Caco-2 (cell line): ENCODE data around the gene ACTG1. TPM values are rescaled to one million over a fixed set of nuclear protein-coding genes. Genes with fewer than 3 reads are reported as not detected.

Experiments
- BruUV-seq: library from RNA; stranded (reverse); fragments of 400-500 nt; replicated peaks from 2 replicates; lab custom pipeline; 2021; lab: Mats Ljungman, UMichigan
- CTCF ChIA-PET: fragments of 300-600 bp; sonication (Branson Sonifier 250); formaldehyde crosslinking; loops from one replicate; lab custom pipeline; 2022; ENCODE audit warnings: antibody characterized with exemption; lab: Charles Lee
- POLR2A ChIA-PET: fragments of 300-600 bp; sonication (Branson Sonifier 250); formaldehyde crosslinking; loops from one replicate; lab custom pipeline; 2022; ENCODE audit warnings: antibody characterized with exemption; lab: Charles Lee
- DNase-seq, 2 experiments: peaks; one replicate each; pipeline versions ENCODE4 v3.0.0 to v3.0.0-alpha.2; 2020 to 2022
- H3K27me3 ChIP-seq: replicated peaks from 2 replicates; pipeline ENCODE4 v1.6.0; 2011; ENCODE audit warnings: low read length; ENCODE audit not compliant: control insufficient read depth, insufficient read depth
- H3K36me3 ChIP-seq: 2 replicates; pipeline ENCODE4 v1.5.1; 2011; ENCODE audit warnings: low read length; ENCODE audit not compliant: control insufficient read depth, insufficient read depth
- H3K4me1 ChIP-seq: fragments of 250-450 bp; sonication (Bioruptor Pico); 2 replicates; pipeline ENCODE4 v1.5.1; 2020; ENCODE audit warnings: mild to moderate bottlenecking
- H3K4me3 ChIP-seq: 2 replicates; pipeline ENCODE4 v1.5.1; 2011; ENCODE audit warnings: low read depth, mild to moderate bottlenecking, control low read depth, low read length
- H3K9me3 ChIP-seq: fragments of 250-450 bp; sonication (Bioruptor Pico); 2 replicates; pipeline ENCODE4 v1.5.1; 2020; ENCODE audit warnings: mild to moderate bottlenecking, moderate library complexity
- H3K27ac Mint-ChIP-seq: one replicate; pipeline ENCODE4 v1.8.0; 2022; ENCODE audit warnings: mixed read lengths; ENCODE audit not compliant: unreplicated experiment
- H3K27me3 Mint-ChIP-seq: one replicate; pipeline ENCODE4 v1.8.0; 2022; ENCODE audit warnings: mixed read lengths; ENCODE audit not compliant: insufficient read depth, unreplicated experiment
- H3K36me3 Mint-ChIP-seq: one replicate; pipeline ENCODE4 v1.8.0; 2022; ENCODE audit warnings: mild to moderate bottlenecking, mixed read lengths; ENCODE audit not compliant: insufficient read depth, unreplicated experiment
- H3K4me1 Mint-ChIP-seq: one replicate; pipeline ENCODE4 v1.8.0; 2022; ENCODE audit warnings: low read depth, mixed read lengths; ENCODE audit not compliant: unreplicated experiment
- H3K4me3 Mint-ChIP-seq: one replicate; pipeline ENCODE4 v1.8.0; 2022; ENCODE audit warnings: mild to moderate bottlenecking, moderate library complexity, mixed read lengths; ENCODE audit not compliant: unreplicated experiment
- H3K9me3 Mint-ChIP-seq: one replicate; pipeline ENCODE4 v1.8.0; 2022; ENCODE audit warnings: mixed read lengths; ENCODE audit not compliant: unreplicated experiment
- intact Hi-C: fragments of 100-400 bp; cut with micrococcal nuclease; formaldehyde crosslinking; loops from one replicate; pipeline ENCODE4 v1.10.0; 2022; ENCODE audit not compliant: unreplicated experiment
- total RNA-seq: library from RNA; stranded (reverse); gene quantifications from 2 replicates; pipeline ENCODE4 v1.2.3, GENCODE V29; 2022
- TF ChIP-seq, protein P1 (sequence below), 2 experiments: fragments of 200-600 bp in 1 of 2; IDR thresholded peaks; 1 replicate in 1 of 2; 2 replicates in 1 of 2; pipeline versions ENCODE4 v1.5.1 to v1.8.0; 2011 to 2022; ENCODE audit warnings: antibody characterized with exemption in 1 of 2, control low read depth in 1 of 2, inconsistent platforms in 1 of 2, low read depth in 1 of 2, low read length in 1 of 2, mild to moderate bottlenecking in 1 of 2, moderate library complexity in 1 of 2; ENCODE audit not compliant: insufficient read depth in 1 of 2, severe bottlenecking in 1 of 2, unreplicated experiment in 1 of 2

ACTG1 gene
- total RNA-seq, 1 experiment from 2014 or later: 1,436 TPM

DNA sequence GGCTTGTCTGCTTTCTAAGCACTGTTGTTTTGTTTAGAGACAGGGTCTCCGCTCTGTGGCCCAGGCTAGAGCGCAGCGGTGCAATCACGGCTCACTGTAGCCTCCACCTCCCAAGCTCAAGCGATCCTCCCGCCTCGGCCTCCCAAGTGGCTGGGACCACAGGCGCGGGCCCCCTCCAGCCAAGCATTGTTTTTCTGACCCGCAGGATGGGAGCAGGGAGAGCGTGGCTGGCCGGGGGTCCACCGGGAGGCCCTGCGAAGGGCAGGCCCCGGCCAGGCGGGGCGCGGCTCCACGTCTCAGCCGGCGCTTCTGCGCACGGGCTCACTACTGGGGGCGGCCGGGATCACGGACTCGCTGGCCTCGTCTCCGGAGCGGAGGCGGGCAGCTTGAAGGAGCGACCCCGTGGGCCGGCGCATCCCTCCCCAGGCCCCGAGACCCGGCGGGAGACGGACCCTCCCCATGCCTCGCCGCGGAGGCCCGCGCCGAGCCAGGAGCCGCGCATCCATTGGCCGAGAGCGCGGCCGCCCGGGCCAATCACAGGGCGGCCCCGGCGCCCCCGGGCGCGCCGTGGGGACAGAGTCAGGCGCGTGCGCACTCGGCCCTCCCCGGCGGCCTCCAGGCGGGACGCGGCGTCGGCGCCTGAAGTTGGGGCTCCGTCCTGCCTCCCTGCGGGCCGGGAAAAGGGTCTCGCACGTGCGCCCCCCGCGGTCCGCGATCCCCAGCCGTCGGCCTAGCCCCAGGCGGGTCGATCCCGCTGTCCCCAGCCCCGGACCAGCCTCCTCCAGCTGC, 24.9 kb downstream of the ACTG1 start:
- TSS peak; percentile 88 for BruUV-seq
- intact Hi-C loops: no loop called here
- H3K4me3 Mint-ChIP-seq: peak overlapping the region; percentile 53

DNA sequence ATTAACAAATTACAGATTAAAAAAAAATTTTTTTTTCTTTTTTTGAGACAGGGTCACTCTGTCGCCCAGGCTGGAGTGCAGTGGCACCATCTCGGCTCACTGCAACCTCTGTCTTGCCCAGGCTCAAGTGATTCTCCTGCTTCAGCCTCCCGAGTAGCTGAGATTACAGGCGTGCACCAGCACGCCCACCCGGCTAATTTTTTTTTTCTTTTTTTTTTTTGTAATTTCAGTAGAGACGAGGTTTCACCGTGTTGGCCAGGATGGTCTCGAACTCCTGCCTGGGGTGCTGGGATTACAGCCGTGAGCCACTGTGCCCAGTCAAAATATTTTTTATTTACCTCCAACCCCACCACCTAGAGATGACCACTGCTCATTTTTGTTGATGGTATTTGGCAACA, 25.5 kb downstream of the ACTG1 start:
- H3K27me3 Mint-ChIP-seq: no peaks in the 10 kb centered on the region
- intact Hi-C loops: no loop called here
- peaks cover 22% of the 10 kb centered on the region for H3K4me1 ChIP-seq
- ChIA-PET POLR2A (interaction anchor here (0.6 kb wide), 3 partner anchors 22 to 220 kb away, joined by 3 to 5 read pairs (median 4); no protein-coding TSS in a partner anchor), CTCF (interaction anchor here (1.0 kb wide), 1 partner anchor 46 kb away, joined by 4 read pairs; no protein-coding TSS in a partner anchor)
- H3K9me3 ChIP-seq: no peaks in the 10 kb centered on the region
- no peaks in the 10 kb centered on the region for H3K36me3 Mint-ChIP-seq
- peak overlapping the region; percentile 89 for H3K4me3 ChIP-seq
- TF ChIP-seq, protein P1, sequence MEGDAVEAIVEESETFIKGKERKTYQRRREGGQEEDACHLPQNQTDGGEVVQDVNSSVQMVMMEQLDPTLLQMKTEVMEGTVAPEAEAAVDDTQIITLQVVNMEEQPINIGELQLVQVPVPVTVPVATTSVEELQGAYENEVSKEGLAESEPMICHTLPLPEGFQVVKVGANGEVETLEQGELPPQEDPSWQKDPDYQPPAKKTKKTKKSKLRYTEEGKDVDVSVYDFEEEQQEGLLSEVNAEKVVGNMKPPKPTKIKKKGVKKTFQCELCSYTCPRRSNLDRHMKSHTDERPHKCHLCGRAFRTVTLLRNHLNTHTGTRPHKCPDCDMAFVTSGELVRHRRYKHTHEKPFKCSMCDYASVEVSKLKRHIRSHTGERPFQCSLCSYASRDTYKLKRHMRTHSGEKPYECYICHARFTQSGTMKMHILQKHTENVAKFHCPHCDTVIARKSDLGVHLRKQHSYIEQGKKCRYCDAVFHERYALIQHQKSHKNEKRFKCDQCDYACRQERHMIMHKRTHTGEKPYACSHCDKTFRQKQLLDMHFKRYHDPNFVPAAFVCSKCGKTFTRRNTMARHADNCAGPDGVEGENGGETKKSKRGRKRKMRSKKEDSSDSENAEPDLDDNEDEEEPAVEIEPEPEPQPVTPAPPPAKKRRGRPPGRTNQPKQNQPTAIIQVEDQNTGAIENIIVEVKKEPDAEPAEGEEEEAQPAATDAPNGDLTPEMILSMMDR (IDR thresholded peaks at IDR 0.05; ENCODE audit: insufficient read depth in 1 of 2, low read depth in 1 of 2, low read length in 1 of 2, severe bottlenecking in 1 of 2, unreplicated experiment in 1 of 2): no peak
- H3K9me3 Mint-ChIP-seq: no peaks in the 10 kb centered on the region
- no peaks in the 10 kb centered on the region for H3K27me3 ChIP-seq
- no peaks in the 10 kb centered on the region for H3K36me3 ChIP-seq
- peaks cover 6% of the 10 kb centered on the region for H3K4me1 Mint-ChIP-seq
- H3K27ac Mint-ChIP-seq: no peak overlapping the region
- peak overlapping the region; percentile 53 for H3K4me3 Mint-ChIP-seq
- BruUV-seq: no TSS peak
- DNase-seq: no peak

More for the DNA sequence above, 24.9 kb downstream of the ACTG1 start:
- Histone ChIP-seq H3K27me3 (no peaks in the 10 kb centered on the region), H3K4me3 (peak overlapping the region; percentile 89), H3K36me3 (no peaks in the 10 kb centered on the region), H3K9me3 (no peaks in the 10 kb centered on the region), H3K4me1 (peaks cover 22% of the 10 kb centered on the region)
- H3K36me3 Mint-ChIP-seq: no peaks in the 10 kb centered on the region
- H3K27ac Mint-ChIP-seq: no peak overlapping the region
- POLR2A ChIA-PET: no interaction called here
- H3K4me1 Mint-ChIP-seq: peaks cover 6% of the 10 kb centered on the region
- H3K27me3 Mint-ChIP-seq: no peaks in the 10 kb centered on the region
- TF ChIP-seq, protein P1 (IDR thresholded peaks at IDR 0.05; ENCODE audit: insufficient read depth in 1 of 2, low read depth in 1 of 2, low read length in 1 of 2, severe bottlenecking in 1 of 2, unreplicated experiment in 1 of 2): no peak
- DNase-seq: peak; percentile 79 to 92
- CTCF ChIA-PET: interaction anchor here (1.0 kb wide), 1 partner anchor 47 kb away, joined by 4 read pairs; no protein-coding TSS in a partner anchor
- no peaks in the 10 kb centered on the region for H3K9me3 Mint-ChIP-seq

- H3K9me3 Mint-ChIP-seq: no peaks in the 10 kb centered on the region
- H3K27me3 Mint-ChIP-seq: no peaks in the 10 kb centered on the region
- no peak overlapping the region for H3K27ac Mint-ChIP-seq
- TF ChIP-seq, protein P1 (IDR thresholded peaks at IDR 0.05; ENCODE audit: insufficient read depth in 1 of 2, low read depth in 1 of 2, low read length in 1 of 2, severe bottlenecking in 1 of 2, unreplicated experiment in 1 of 2): no peak
- Histone ChIP-seq H3K36me3 (no peaks in the 10 kb centered on the region), H3K4me3 (no peak overlapping the region), H3K9me3 (no peaks in the 10 kb centered on the region), H3K4me1 (peaks cover 22% of the 10 kb centered on the region), H3K27me3 (no peaks in the 10 kb centered on the region)
- H3K4me1 Mint-ChIP-seq: peaks cover 5% of the 10 kb centered on the region
- no peak for DNase-seq
- H3K36me3 Mint-ChIP-seq: no peaks in the 10 kb centered on the region
- H3K4me3 Mint-ChIP-seq: no peak overlapping the region
- BruUV-seq: no TSS peak
- CTCF ChIA-PET: interaction anchor here (1.0 kb wide), 1 partner anchor 45 kb away, joined by 4 read pairs; no protein-coding TSS in a partner anchor
- intact Hi-C loops: no loop called here
- POLR2A ChIA-PET: interaction anchor here (0.6 kb wide), 3 partner anchors 23 to 219 kb away, joined by 3 to 5 read pairs (median 4); no protein-coding TSS in a partner anchor
Measured at GRCh38 chr17:81486199-81486810, 26.3 kb downstream of the ACTG1 start.
